Stomach (tissue), 9 donors: ENCODE measurements around the gene STARD10. TPM values are rescaled to one million over a fixed set of nuclear protein-coding genes. Genes with fewer than 3 reads are reported as not detected.

Source experiments
- DNase-seq, 2 donors: peaks; one replicate each; pipeline versions ENCODE4 v3.0.0 to v3.0.0-alpha.2; 2013 to 2019
- H3K27ac ChIP-seq, 5 donors: fragments of 200-600 bp in 4 of 5; sonication (generic) in 4 of 5; one replicate each; pipeline ENCODE4 v1.5.1; 2013 to 2019; ENCODE audit warnings: mild to moderate bottlenecking in 1 of 5, moderate library complexity in 1 of 5
- H3K27me3 ChIP-seq, 3 donors: fragments of 200-600 bp; sonication (generic); one replicate each; pipeline ENCODE4 v1.5.1; 2017 to 2019; ENCODE audit warnings: mixed run types in 1 of 3
- H3K36me3 ChIP-seq, 4 donors: fragments of 200-600 bp; sonication (generic); 1 replicate in 3 of 4; 2 replicates in 1 of 4; pipeline ENCODE4 v1.5.1; 2016 to 2019
- H3K4me1 ChIP-seq, 4 donors: fragments of 200-600 bp; sonication (generic); one replicate each; pipeline ENCODE4 v1.5.1; 2016 to 2019
- H3K4me3 ChIP-seq, 4 donors: fragments of 200-600 bp; sonication (generic) in 3 of 4; one replicate each; pipeline ENCODE4 v1.5.1; 2016 to 2019; ENCODE audit warnings: mild to moderate bottlenecking in 1 of 4
- H3K9me3 ChIP-seq, 4 donors: fragments of 200-600 bp; sonication (generic); one replicate each; pipeline ENCODE4 v1.5.1; 2016 to 2019
- EP300 ChIP-seq: sonication (generic); formaldehyde crosslinking; IDR thresholded peaks from one replicate; pipeline ENCODE4 v1.6.1; 2017; ENCODE audit warnings: antibody characterized with exemption
- POLR2A ChIP-seq, 4 donors: fragments of 450-650 bp; IDR thresholded peaks; one replicate each; pipeline ENCODE4 v1.6.1; 2016; ENCODE audit warnings: antibody characterized with exemption in 4 of 4, control low read depth in 2 of 4, mild to moderate bottlenecking in 1 of 4, moderate library complexity in 1 of 4
- POLR2AphosphoS5 ChIP-seq, 3 donors: sonication (generic); formaldehyde crosslinking; IDR thresholded peaks; one replicate each; pipeline ENCODE4 v1.6.1; 2016; ENCODE audit warnings: antibody characterized with exemption in 3 of 3
- WGBS, 5 donors: extraction: QIAGEN DNeasy Blood & Tissue Kit in 3 of 5; methylation state at CpG; one replicate each; pipeline versions ENCODE4 v1.1.5 to v1.1.7; 2013 to 2018; 5-methylcytosine and 5-hydroxymethylcytosine counted together
- intact Hi-C: fragments of 100-400 bp; cut with DNase I; formaldehyde crosslinking; loops from one replicate; pipeline ENCODE4 v1.15.1; 2023; ENCODE audit warnings: low total_unique reads
- polyA plus RNA-seq, 3 donors: library from polyadenylated mRNA; stranded (reverse); fragments of 200-250 nt; gene quantifications; one replicate each; pipeline ENCODE4 v1.2.3, GENCODE V29; 2013
- total RNA-seq, 5 donors: library from RNA; depleted of rRNA; stranded (reverse); fragments of >200 nt; gene quantifications; one replicate each; pipeline versions ENCODE4 v1.1.0 to v1.2.3, GENCODE V29; 2014 to 2016
- TF ChIP-seq, protein P1 (sequence below), 7 experiments: fragments of 450-650 bp in 4 of 7; fragments of 200-600 bp in 3 of 7; sonication (generic) in 3 of 7; IDR thresholded peaks; one replicate each; pipeline ENCODE4 v1.5.1; 2016 to 2019; ENCODE audit warnings: antibody characterized with exemption in 7 of 7, control low read depth in 2 of 7, mild to moderate bottlenecking in 1 of 7
- donor health status: healthy with polysubstance abuse.
- donor health status: Bipolar disorder and iron deficiency.
- donor health status: healthy.

STARD10 gene
- total and polyA plus RNA-seq, 8 donors, result 125 to 950 (median 346) TPM

DNA sequence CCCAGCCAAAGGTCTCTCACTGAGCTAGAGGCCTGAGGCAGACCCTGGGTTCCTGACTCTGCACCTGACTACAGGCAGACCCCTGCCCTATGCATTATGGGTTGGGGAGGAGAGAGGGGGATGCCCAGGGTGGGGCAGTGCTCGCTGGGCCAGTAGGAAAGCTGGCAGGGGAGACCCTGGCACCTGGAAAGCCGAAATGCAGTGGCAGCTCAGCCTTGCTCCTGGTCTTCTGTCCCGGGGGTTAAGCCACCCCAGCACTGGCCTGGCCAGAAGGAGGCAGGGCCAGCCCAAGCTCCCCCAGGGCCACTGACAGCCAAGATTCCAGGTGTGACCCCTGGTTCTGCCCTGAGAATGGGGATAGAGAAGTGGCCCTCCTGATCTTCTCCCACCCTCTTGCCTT, 47.0 kb downstream of the STARD10 start:
- intact Hi-C loops, result no loop called here
- no peak for DNase-seq
- Histone ChIP-seq H3K27me3 (no peaks in the 10 kb centered on the region), H3K4me1 (peaks cover 0 to 52% (median 22%) of the 10 kb centered on the region in 4 donors), H3K4me3 (no peak overlapping the region), H3K9me3 (no peaks in the 10 kb centered on the region), H3K36me3 (no peaks in the 10 kb centered on the region), H3K27ac (no peak overlapping the region)
- TF ChIP-seq, protein P1, sequence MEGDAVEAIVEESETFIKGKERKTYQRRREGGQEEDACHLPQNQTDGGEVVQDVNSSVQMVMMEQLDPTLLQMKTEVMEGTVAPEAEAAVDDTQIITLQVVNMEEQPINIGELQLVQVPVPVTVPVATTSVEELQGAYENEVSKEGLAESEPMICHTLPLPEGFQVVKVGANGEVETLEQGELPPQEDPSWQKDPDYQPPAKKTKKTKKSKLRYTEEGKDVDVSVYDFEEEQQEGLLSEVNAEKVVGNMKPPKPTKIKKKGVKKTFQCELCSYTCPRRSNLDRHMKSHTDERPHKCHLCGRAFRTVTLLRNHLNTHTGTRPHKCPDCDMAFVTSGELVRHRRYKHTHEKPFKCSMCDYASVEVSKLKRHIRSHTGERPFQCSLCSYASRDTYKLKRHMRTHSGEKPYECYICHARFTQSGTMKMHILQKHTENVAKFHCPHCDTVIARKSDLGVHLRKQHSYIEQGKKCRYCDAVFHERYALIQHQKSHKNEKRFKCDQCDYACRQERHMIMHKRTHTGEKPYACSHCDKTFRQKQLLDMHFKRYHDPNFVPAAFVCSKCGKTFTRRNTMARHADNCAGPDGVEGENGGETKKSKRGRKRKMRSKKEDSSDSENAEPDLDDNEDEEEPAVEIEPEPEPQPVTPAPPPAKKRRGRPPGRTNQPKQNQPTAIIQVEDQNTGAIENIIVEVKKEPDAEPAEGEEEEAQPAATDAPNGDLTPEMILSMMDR (IDR thresholded peaks at IDR 0.05), result no peak
- TF ChIP-seq EP300 (no peak), POLR2A (IDR thresholded peaks at IDR 0.05) (no peak), POLR2AphosphoS5 (IDR thresholded peaks at IDR 0.05) (no peak)
- 73 to 91% (median 84%) methylated on average over 2 to 3 of the region's 3 CpGs for WGBS, 5 donors

DNA sequence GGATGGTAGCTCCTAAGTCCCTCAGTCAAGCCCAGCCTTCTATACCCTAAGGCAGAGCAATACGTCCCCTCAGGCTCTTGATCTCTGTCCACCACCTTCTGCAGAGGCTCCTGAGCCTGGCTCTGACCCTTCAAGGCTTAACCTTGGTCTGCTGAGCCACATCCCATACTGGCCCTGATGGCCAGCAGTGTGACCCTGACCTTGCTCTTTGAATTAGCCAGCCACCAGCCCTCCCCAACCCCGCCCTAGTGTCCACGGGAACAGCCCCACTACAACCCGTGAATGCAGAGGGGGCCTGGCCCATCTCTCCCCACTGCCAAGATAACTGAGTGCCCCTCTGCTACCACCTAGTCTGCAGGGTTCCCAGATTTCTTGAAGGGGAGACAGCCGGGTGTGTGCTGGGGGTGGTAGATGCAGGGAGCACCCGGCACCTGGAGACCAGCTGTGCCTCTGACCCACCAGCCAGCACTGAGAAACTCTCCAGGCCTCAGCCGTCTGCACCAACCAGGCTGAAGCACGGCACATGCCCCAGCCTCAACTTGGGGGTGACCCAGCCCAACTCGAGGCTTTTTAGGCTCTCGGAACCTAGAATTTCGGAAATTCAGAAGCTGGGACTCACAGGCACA, 47.8 kb downstream of the STARD10 start:
- Histone ChIP-seq H3K36me3 (no peaks in the 10 kb centered on the region), H3K27me3 (no peaks in the 10 kb centered on the region), H3K4me1 (peaks cover 0 to 52% (median 21%) of the 10 kb centered on the region in 4 donors), H3K4me3 (no peak overlapping the region), H3K9me3 (no peaks in the 10 kb centered on the region), H3K27ac (no peak overlapping the region)
- no peak for TF ChIP-seq POLR2A (IDR thresholded peaks at IDR 0.05)
- no peak for TF ChIP-seq EP300
- TF ChIP-seq POLR2AphosphoS5 (IDR thresholded peaks at IDR 0.05), result no peak
- TF ChIP-seq, protein P1 (IDR thresholded peaks at IDR 0.05), result no peak
- intact Hi-C loops, result no loop called here
- WGBS, 5 donors, result 85 to 88% (median 87%) methylated on average over 8 to 11 of the region's 11 CpGs
- DNase-seq, result no peak

DNA sequence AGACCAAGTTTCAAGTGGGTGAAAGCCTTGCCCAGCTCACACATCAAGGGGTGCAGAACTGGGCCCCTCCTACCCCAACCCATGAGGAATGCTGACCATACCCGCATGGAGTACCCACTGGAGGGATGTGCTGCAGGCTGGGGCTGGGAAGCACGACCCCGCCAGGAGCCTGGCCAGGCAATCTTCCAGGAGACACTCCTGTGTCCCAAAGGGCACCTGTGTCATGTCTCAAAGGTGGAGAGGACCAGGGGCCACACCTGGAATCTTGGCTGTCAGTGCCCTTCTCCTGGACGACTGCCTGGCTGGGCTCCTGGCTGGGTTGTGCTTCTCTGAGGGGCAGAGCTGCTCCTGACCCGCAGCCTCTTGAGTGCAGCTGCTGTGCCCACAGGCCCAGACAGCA, 48.3 kb downstream of the STARD10 start:
- 78 to 92% (median 84%) methylated on average over 2 to 5 of the region's 5 CpGs for WGBS, 5 donors
- intact Hi-C loops, result no loop called here
- Histone ChIP-seq H3K9me3 (no peaks in the 10 kb centered on the region), H3K4me3 (no peak overlapping the region), H3K27me3 (no peaks in the 10 kb centered on the region), H3K4me1 (peaks cover 0 to 52% (median 21%) of the 10 kb centered on the region in 4 donors), H3K36me3 (no peaks in the 10 kb centered on the region), H3K27ac (no peak overlapping the region)
- TF ChIP-seq POLR2A (IDR thresholded peaks at IDR 0.05), result no peak
- TF ChIP-seq, protein P1 (IDR thresholded peaks at IDR 0.05), result no peak
- TF ChIP-seq POLR2AphosphoS5 (IDR thresholded peaks at IDR 0.05), result no peak
- no peak for DNase-seq

DNA sequence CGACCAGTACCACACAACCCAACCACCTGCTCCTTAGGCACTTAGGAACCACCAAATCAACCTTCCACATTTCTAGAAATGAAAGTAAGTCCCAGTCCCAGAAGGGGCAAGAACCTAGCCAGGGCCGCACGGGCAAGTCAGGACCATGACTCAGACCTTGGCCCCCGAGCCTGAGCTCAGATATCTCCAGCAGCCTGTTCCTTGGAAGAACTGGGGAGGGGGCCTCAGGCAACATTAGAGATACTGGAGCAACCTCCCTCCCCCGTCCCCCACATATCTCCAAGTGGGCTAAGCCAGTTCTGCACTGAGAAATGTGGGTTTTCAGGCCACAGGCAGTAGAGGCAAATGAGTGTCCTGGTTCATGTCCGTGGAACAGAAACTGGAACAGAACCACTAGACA, 49.4 kb downstream of the STARD10 start:
- no peaks in the 10 kb centered on the region for H3K36me3 ChIP-seq
- no peaks in the 10 kb centered on the region for H3K27me3 ChIP-seq
- H3K4me1 ChIP-seq, result peaks cover 0 to 52% (median 20%) of the 10 kb centered on the region in 4 donors
- TF ChIP-seq EP300 (no peak), POLR2A (IDR thresholded peaks at IDR 0.05) (no peak), POLR2AphosphoS5 (IDR thresholded peaks at IDR 0.05) (no peak)
- TF ChIP-seq, protein P1 (IDR thresholded peaks at IDR 0.05), result no peak
- H3K4me3 ChIP-seq, result no peak overlapping the region
- intact Hi-C loops, result no loop called here
- 87 to 98% (median 91%) methylated on average over 6 of the region's 6 CpGs for WGBS, 5 donors
- DNase-seq, result no peak
- H3K9me3 ChIP-seq, result no peaks in the 10 kb centered on the region
- no peak overlapping the region for H3K27ac ChIP-seq
